CD4-positive, alpha-beta T cell treated with Interleukin-6 for 4 hours (primary cell): ENCODE results near the gene DNMT1.
"Not testable (repeated sequence)": the region's sequence is repeated elsewhere in the genome, so short reads cannot be mapped to it uniquely, and the experiment has no call there.

ENCODE experiments used
- DNase-seq: peaks from one replicate; pipeline ENCODE4 v3.0.0-alpha.2; 2020; ENCODE audit warnings: mixed read lengths

Gene DNMT1

GRCh38 chr19:10194500-10195198 lies at the start of gene DNMT1:
TSS of gene DNMT1 (minus strand) at chr19:10194953. CDS start at chr19:10194899, 54 bp downstream.
- DNase-seq, result peak; percentile 98

DNA sequence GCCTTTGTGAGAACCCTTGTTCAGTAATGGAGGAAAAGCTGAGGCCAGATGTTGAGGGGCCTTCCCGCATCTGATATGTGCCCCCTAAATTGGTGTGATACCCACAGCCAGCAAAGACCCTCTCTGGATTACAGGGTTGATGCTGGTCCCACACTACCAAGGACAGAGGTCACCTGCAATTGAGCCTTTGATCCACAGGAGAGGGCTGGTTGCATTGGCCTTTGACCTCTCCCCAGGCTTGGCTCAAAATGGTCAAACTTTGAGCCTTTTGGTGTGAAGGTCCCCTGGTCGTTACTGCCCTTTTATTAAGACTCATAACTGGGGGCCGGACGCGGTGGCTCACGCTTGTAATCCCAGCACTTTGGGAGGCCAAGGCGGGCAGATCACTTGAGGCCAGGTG lies 48.9 kb upstream of the DNMT1 start:
- DNase-seq, result no peak

DNA sequence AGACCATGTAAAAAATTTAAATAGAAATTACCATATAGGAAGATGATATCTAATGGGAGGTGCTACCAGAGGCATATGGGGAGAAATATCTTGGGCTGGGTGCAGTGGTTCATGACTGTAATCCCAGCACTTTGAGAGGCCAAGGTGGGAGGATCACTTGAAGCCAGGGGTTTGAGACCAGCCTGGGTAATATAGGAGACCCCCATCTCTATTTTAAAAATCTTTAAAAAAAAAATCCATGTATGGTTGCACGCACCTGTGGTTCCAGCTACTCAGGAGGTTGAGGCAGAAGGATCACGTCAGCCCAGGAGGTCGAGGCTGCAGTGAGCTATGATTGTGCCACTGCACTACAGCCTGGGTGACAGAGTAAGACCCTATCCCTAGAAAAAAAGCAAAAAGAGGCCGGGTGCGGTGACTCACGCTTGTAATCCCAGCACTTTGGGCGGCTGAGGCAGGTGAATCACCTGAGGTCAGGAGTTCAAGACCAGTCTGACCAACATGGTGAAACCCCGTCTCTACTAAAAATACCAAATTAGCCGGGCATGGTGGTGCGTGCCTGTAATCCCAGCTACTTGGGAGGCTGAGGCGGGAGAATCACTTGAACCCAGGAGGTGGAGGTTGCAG lies 47.2 kb upstream of the DNMT1 start:
- DNase-seq, result not testable (repeated sequence)

- DNase-seq, result no peak
Observed at GRCh38 chr19:10238172-10238783, 43.5 kb upstream of the DNMT1 start.

- no peak for DNase-seq
Observed at GRCh38 chr19:10237702-10238101, 42.9 kb upstream of the DNMT1 start.

DNA sequence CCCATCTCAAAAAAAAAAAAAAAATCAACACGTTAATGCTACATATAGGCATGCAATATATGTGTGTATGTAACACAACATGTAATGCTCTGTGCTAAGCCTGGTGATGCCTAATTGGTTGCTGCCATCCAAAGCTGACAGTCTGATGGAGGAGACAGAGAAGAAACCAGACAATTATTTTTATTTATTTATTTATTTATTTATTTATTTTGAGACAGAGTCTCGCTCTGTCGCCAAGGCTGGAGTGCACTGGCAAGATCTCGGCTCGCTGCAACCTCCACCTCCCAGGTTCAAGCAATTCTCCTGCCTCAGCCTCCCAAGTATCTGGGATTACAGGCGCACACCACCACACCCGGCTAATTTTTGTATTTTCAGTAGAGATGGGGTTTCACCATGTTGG lies 40.7 kb upstream of the DNMT1 start:
- DNase-seq, result not testable (repeated sequence)

DNA sequence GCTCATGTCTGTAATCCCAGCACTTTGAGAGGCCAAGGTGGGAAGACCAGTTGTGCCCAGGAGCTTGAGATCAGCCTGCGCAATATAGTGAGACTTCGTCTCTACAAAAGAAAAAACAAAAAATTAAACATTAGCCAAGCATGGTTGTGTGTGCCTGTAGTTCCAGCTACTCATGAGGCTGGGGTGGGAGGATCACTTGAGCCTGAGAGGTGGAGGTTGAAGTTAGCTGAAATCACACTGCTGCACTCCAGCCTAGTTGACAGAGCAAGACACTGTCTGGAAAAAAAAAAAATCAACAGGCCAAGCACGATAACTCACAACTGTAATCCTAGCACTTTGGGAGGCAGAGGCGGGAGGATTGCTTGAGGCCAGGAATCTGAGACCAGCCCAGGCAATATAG lies 40.2 kb upstream of the DNMT1 start:
- DNase-seq, result no peak

- DNase-seq, result no peak
Observed at GRCh38 chr19:10233946-10234345, 39.2 kb upstream of the DNMT1 start.

- DNase-seq, result no peak
Observed at GRCh38 chr19:10231612-10232228, 37.0 kb upstream of the DNMT1 start.

DNA sequence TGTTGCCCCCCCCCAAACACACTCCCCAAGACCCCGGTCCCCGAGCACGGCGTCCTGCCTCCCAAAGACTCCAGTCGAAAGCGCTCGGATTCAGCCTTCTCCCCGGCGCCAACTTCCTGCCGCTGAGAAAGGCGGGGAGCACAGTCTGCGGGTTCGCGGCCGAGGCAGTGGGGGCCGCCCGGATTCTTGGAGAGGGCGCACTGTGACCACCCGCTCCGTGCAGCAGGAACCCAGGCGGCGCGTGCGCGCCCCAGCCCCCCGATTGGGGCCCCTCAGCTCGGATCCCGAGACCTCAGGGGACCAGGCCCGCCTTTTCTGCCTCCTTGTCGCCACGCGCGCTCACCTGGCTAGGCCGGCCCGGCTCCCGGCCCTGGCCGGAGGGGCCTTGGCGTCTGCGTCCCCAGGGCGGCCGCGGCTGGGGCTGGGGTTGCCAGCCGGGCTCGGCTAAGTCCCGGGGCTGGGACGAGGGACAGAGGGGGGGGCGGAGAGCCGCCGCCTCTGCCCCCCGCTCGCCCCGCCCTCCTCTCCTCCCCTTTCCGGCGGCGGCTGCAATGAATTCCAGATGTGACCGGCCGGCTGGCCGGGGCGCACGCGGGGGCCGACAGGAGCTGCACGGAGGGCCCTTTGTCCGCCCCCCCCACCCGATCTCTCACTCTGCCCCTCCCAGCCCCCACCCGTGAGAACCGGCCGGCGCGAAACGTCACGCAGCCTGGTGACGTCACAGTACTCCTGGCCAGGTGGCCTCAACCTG lies 36.3 kb upstream of the DNMT1 start, which contains the start of gene S1PR2:
Gene S1PR2, minus strand, starts transcription at position 471 of the 751 bp plus-strand sequence. CDS start 6,426 bp downstream, outside the sequence.
- DNase-seq, result peak; percentile 72

- peak; percentile 70 for DNase-seq
Observed at GRCh38 chr19:10230173-10230860, 35.6 kb upstream of the DNMT1 start.

- peak; percentile 61 for DNase-seq
Observed at GRCh38 chr19:10228920-10229319, 34.2 kb upstream of the DNMT1 start.

DNA sequence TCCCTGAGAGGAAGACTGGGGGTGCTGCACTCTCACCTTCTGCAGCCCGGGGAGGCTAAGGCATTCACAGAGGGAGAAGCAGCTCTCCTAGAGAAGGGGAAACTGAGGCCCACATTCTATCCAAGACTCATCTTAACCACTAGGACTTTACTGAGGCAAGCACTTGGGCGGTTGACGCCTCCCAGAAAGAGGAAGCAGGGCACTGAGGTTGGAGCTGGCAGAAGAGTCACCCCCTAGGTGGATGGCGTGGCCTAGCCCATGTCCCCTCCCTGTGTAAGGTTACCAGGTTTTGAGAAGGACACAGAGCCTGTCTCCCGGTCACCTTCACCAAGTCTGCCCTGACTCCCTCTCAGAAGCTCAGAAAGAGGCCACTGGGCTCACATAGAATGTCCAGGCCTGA lies 33.6 kb upstream of the DNMT1 start:
- no peak for DNase-seq

GRCh38 chr19:10227026-10227971 lies 32.5 kb upstream of the DNMT1 start:
- no peak for DNase-seq

DNA sequence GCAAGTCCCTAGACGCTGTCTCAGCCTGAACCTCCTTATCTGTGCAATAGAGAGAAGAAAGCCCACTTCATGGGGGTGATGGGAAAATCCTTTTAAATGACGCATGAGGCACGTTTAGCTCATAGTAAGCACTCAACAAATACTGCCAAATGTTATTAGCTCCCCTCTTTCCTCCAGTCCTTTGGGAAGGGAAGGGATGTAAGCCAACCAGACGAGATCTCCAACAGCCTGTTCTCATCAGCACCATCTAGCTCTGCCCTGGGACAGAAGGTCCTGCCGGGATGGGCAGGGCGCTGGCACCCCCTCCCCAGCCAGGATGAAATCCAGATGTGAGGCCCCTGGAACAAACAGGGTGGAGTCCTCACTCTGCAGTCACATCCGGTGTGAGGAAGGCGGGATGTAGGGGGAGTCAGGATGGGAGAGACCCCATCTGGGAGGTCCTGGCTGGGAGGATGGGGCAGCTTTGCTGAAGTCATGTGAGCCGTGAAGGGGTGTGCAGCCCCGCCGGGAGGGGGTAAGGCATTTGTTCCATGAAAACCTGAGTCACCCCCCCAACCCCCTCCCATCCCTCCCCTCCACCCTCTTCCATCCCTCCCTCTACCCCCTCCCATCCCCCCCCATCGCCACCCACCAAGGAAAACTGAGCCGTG lies 31.7 kb upstream of the DNMT1 start:
- no peak for DNase-seq

GRCh38 chr19:10226021-10226375 lies 31.2 kb upstream of the DNMT1 start:
- DNase-seq, result no peak

DNA sequence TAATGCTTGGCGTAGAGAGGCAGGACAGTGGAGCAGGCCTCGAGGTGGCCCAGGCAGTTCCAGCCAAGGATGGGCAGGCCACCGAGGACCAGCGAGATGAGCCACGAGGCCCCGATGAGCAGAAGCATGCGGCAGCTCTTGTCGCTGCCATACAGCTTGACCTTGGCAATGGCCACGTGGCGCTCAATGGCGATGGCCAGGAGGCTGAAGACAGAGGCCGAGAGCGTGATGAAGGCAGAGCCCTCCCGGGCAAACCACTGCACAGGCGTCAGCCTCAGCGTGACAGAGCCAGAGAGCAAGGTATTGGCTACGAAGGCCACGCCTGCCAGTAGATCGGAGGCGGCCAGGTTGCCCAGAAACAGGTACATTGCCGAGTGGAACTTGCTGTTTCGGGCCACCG lies 29.6 kb upstream of the DNMT1 start:
- no peak for DNase-seq

GRCh38 chr19:10223488-10224213 lies 28.9 kb upstream of the DNMT1 start:
- DNase-seq, result no peak

GRCh38 chr19:10222201-10222890 lies 27.6 kb upstream of the DNMT1 start:
- DNase-seq, result no peak
